NT2/D1 (cell line): ENCODE measurements around the gene SFSWAP.

ENCODE experiments used
- YY1 ChIP-seq: IDR thresholded peaks from 2 replicates; pipeline ENCODE4 v1.6.1; 2011; ENCODE audit not compliant: insufficient read length, insufficient read depth
- ZNF274 ChIP-seq: IDR thresholded peaks from 2 replicates; pipeline ENCODE4 v1.6.1; 2011; ENCODE audit warnings: mild to moderate bottlenecking, low read depth, low read length

DNA sequence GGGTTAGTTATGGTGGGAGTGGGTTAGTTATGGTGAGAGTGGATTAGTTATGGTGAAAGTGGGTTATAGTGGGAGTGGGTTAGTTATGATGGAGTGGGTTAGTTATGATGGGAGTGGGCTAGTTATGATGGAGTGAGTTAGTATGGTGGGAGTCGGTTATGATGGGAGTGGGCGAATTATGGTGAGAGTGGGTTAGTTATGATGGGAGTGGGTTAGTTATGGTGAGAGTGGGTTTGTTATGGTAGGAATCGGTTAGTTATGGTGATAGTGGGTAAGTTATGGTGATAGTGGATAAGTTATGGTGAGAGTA lies 22.1 kb upstream of the SFSWAP start:
- TF ChIP-seq YY1 (no peak), ZNF274 (no peak)
